ENCODE measurements around the gene MRPL38. TPM values are rescaled to one million over a fixed set of nuclear protein-coding genes. Genes with fewer than 3 reads are reported as not detected.

MRPL38 gene
- polyA plus RNA-seq, 1 of the 3 experiments (the other 2 are of a cell fraction), result 93.9 TPM

- H2AFZ ChIP-seq (ENCODE audit: low read depth), result no peak overlapping the region
- H3K27ac ChIP-seq (ENCODE audit: low read depth in 2 of 2, low read length in 1 of 2), result no peak overlapping the region
- no peak overlapping the region for H3K4me2 ChIP-seq
- ChIA-PET POLR2A (interaction anchor here (0.9 to 1.1 kb wide), 2 partner anchors 14 to 105 kb away, joined by 3 read pairs; partner anchors contain the start of gene TRIM65), CTCF (interaction anchor here (0.7 to 15.4 kb wide), 8 partner anchors 12 to 132 kb away, joined by 3 to 214 read pairs (median 4); partner anchors contain the start of genes MRPL38 and TRIM65)
- peaks cover 19% of the 10 kb centered on the region for H3F3A ChIP-seq (replicated peaks; ENCODE audit: insufficient read depth)
- WGBS (ENCODE audit: low lambda C conversion rate), result 85% methylated on average over 15 of the region's 15 CpGs
- H3K36me3 ChIP-seq (replicated peaks in 1 of 2; ENCODE audit: control insufficient read depth in 1 of 2, insufficient read depth in 2 of 2, low read length in 1 of 2), result no peaks in the 10 kb centered on the region
- H3K4me3 ChIP-seq (ENCODE audit: low read depth in 2 of 2, low read length in 1 of 2), result no peak overlapping the region
- H3K9ac ChIP-seq, result no peak overlapping the region
- H3K4me1 ChIP-seq (ENCODE audit: control insufficient read depth in 1 of 2, insufficient read depth in 2 of 2, low read depth in 1 of 2, low read length in 1 of 2), result peaks cover 2 to 11% of the 10 kb centered on the region in 2 experiments; a peak in 3 of 4 replicates
- H4K20me1 ChIP-seq (ENCODE audit: insufficient read depth), result no peaks in the 10 kb centered on the region; the same call in 1 of the 2 replicates
- no peaks in the 10 kb centered on the region for H3K79me2 ChIP-seq (ENCODE audit: insufficient read depth)
- peak; percentile 25 for DNase-seq
- H3K9me2 ChIP-seq, result no peaks in the 10 kb centered on the region
- no peaks in the 10 kb centered on the region for H3K9me3 ChIP-seq
- no peaks in the 10 kb centered on the region for H3K27me3 ChIP-seq (ENCODE audit: insufficient read depth)
- TF ChIP-seq SIN3A (IDR thresholded peaks at IDR 0.05; ENCODE audit: borderline replicate concordance, low read depth, low read length), result no peak
- TF ChIP-seq RCOR1 (IDR thresholded peaks at IDR 0.05; ENCODE audit: low read length), result no peak
Measured at GRCh38 chr17:75881678-75882454, 22.8 kb downstream of the MRPL38 start.

- Histone ChIP-seq H3K36me3 (replicated peaks in 1 of 2; ENCODE audit: control insufficient read depth in 1 of 2, insufficient read depth in 2 of 2, low read length in 1 of 2) (no peaks in the 10 kb centered on the region), H3K4me1 (ENCODE audit: control insufficient read depth in 1 of 2, insufficient read depth in 2 of 2, low read depth in 1 of 2, low read length in 1 of 2) (peaks cover 18 to 27% of the 10 kb centered on the region in 2 experiments; a peak in 3 of 4 replicates), H3K9ac (no peak overlapping the region), H3K4me2 (no peak overlapping the region), H2AFZ (ENCODE audit: low read depth) (no peak overlapping the region), H4K20me1 (ENCODE audit: insufficient read depth) (no peaks in the 10 kb centered on the region; the same call in 1 of the 2 replicates), H3K9me2 (no peaks in the 10 kb centered on the region), H3K79me2 (ENCODE audit: insufficient read depth) (no peaks in the 10 kb centered on the region), H3K27me3 (ENCODE audit: insufficient read depth) (no peaks in the 10 kb centered on the region), H3K4me3 (ENCODE audit: low read depth in 2 of 2, low read length in 1 of 2) (no peak overlapping the region), H3F3A (replicated peaks; ENCODE audit: insufficient read depth) (peaks cover 33% of the 10 kb centered on the region), H3K27ac (ENCODE audit: low read depth in 2 of 2, low read length in 1 of 2) (no peak overlapping the region), H3K9me3 (no peaks in the 10 kb centered on the region)
- no peak for DNase-seq
- TF ChIP-seq RAD21 (IDR thresholded peaks at IDR 0.05; ENCODE audit: low read length), result no peak
- TF ChIP-seq CHD2 (IDR thresholded peaks at IDR 0.05; ENCODE audit: low read length, partially characterized antibody), result no peak
- TF ChIP-seq ZBTB33 (IDR thresholded peaks at IDR 0.05; ENCODE audit: borderline replicate concordance, low read depth), result no peak
- TF ChIP-seq FOXJ3 (CRISPR knock-in tag; IDR thresholded peaks at IDR 0.05), result no peak
- TF ChIP-seq RFX5 (IDR thresholded peaks at IDR 0.05; ENCODE audit: low read length), result no peak
- no peak for TF ChIP-seq PBX3 (IDR thresholded peaks at IDR 0.05)
- TF ChIP-seq TCF12 (IDR thresholded peaks at IDR 0.05), result no peak
- no peak for TF ChIP-seq SMC3 (IDR thresholded peaks at IDR 0.05; ENCODE audit: low read depth, low read length)
- no peak for TF ChIP-seq SIN3A (IDR thresholded peaks at IDR 0.05; ENCODE audit: borderline replicate concordance, low read depth, low read length)
- TF ChIP-seq GATA2 (CRISPR knock-in tag; IDR thresholded peaks at IDR 0.05), result no peak
- TF ChIP-seq EZH2phosphoT487 (IDR thresholded peaks at IDR 0.05; ENCODE audit: borderline replicate concordance, low read depth), result no peak
- WGBS (ENCODE audit: low lambda C conversion rate), result 88% methylated on average over 7 of the region's 7 CpGs
- CTCF ChIA-PET, result interaction anchor here (0.7 to 15.4 kb wide), 3 partner anchors 13 to 97 kb away, joined by 3 to 214 read pairs (median 12); partner anchors contain the start of gene TRIM65
- POLR2A ChIA-PET, result interaction anchor here (1.3 to 1.5 kb wide), 2 partner anchors 13 to 100 kb away, joined by 4 read pairs; no protein-coding TSS in a partner anchor
Measured at GRCh38 chr17:75880266-75880665, 24.4 kb downstream of the MRPL38 start.
